GM10248 (cell line): ENCODE data around the gene BLZF1.
"Not testable (repeated sequence)": the region's sequence is repeated elsewhere in the genome, so short reads cannot be mapped to it uniquely, and the experiment has no call there.

Source experiments
- CTCF ChIA-PET: fragments of 300-600 bp; sonication (Branson Sonifier 250); formaldehyde crosslinking; extraction: SDS; loops from one replicate; lab custom pipeline; 2021; ENCODE audit warnings: antibody characterized with exemption; lab: Yijun Ruan, JAX
- POLR2A ChIA-PET: fragments of 350-650 bp; sonication (Branson Sonifier 250); formaldehyde crosslinking; extraction: SDS; loops from one replicate; lab custom pipeline; 2020; ENCODE audit warnings: antibody characterized with exemption; lab: Yijun Ruan, JAX
- DNase-seq: peaks from one replicate; pipeline ENCODE4 v3.0.0; 2012; ENCODE audit errors: extremely low spot score
- CTCF ChIP-seq: IDR thresholded peaks from 2 replicates; pipeline ENCODE4 v1.5.1; 2012; ENCODE audit warnings: mild to moderate bottlenecking, low read depth; ENCODE audit errors: extremely low read depth, missing control alignments, control extremely low read depth

The BLZF1 gene

GRCh38 chr1:169390303-169390702, 22.3 kb downstream of the BLZF1 start:
- POLR2A ChIA-PET: no interaction called here
- CTCF ChIA-PET: no interaction called here

GRCh38 chr1:169392406-169392805, 24.4 kb downstream of the BLZF1 start:
- ChIA-PET CTCF (no interaction called here), POLR2A (no interaction called here)
- DNase-seq: no peak
- TF ChIP-seq CTCF: no peak

More at GRCh38 chr1:169390303-169390702, 22.3 kb downstream of the BLZF1 start:
- DNase-seq: peak; percentile 13
- TF ChIP-seq CTCF: no peak

DNA sequence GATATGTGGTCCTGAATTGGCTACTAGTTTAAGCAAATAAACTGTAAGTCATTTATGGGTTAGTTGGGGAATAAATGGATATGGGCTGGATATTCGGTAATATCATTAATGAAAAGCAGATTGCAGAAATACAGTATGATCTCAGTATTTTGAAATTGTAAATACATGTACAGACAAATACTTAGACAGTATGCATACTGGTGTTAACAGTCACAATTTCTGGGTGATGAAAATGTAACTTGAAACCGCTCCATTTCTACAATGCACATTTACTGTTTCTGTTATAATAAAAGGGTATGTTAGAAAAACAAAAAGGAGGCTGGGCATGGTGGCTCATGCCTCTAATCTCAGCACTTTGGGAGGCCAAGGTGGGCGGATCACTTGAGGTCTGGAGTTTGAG, 28.0 kb downstream of the BLZF1 start:
- ChIA-PET POLR2A (no interaction called here), CTCF (no interaction called here)
- DNase-seq: no peak
- no peak for TF ChIP-seq CTCF

GRCh38 chr1:169402578-169402977, 34.6 kb downstream of the BLZF1 start:
- CTCF ChIA-PET, POLR2A ChIA-PET, DNase-seq: not testable (repeated sequence)

GRCh38 chr1:169408340-169408739, 40.3 kb downstream of the BLZF1 start:
- POLR2A ChIA-PET: not testable (repeated sequence)

GRCh38 chr1:169414952-169415351, 47.0 kb downstream of the BLZF1 start:
- no peak for TF ChIP-seq CTCF
- ChIA-PET POLR2A (interaction anchor here (0.6 kb wide), 1 partner anchor 1228 kb away, joined by 4 read pairs; no protein-coding TSS in a partner anchor), CTCF (interaction anchor here (0.7 kb wide), 1 partner anchor 11 kb away, joined by 4 read pairs; no protein-coding TSS in a partner anchor)
- DNase-seq: no peak

More at GRCh38 chr1:169408340-169408739, 40.3 kb downstream of the BLZF1 start:
- not testable (repeated sequence) for DNase-seq
- CTCF ChIA-PET: interaction anchor here (0.9 to 1.4 kb wide), 2 partner anchors 10 to 11 kb away, joined by 3 read pairs; no protein-coding TSS in a partner anchor

GRCh38 chr1:169421309-169421708, 53.3 kb downstream of the BLZF1 start:
- DNase-seq: no peak
- ChIA-PET POLR2A (no interaction called here), CTCF (no interaction called here)
- no peak for TF ChIP-seq CTCF

- POLR2A ChIA-PET: no interaction called here
- no peak for TF ChIP-seq CTCF
- DNase-seq: no peak
- CTCF ChIA-PET: interaction anchor here (1.1 to 2.1 kb wide), 5 partner anchors 9 to 823 kb away, joined by 3 to 11 read pairs (median 4); no protein-coding TSS in a partner anchor
Observed at GRCh38 chr1:169426174-169426705, 58.2 kb downstream of the BLZF1 start.
